ENCODE data around the gene CSF3R.

The CSF3R gene

GRCh38 chr1:36467027-36467410 is 15.7 kb downstream of the CSF3R start:
- WGBS (ENCODE audit: insufficient coverage): 96% methylated on average over 3 of the region's 4 CpGs
- Histone ChIP-seq H3K4me1 (ENCODE audit: control extremely low read depth in 1 of 4, control insufficient read depth in 4 of 4, insufficient read depth in 4 of 4, low read length in 3 of 4) (peaks cover 9 to 29% (median 16%) of the 10 kb centered on the region in 4 experiments), H3K27ac (ENCODE audit: insufficient read depth in 1 of 2, low read depth in 1 of 2, low read length in 2 of 2, poor library complexity in 1 of 2, severe bottlenecking in 2 of 2) (no peak overlapping the region), H3K27me3 (replicated peaks in 2 of 5; ENCODE audit: control insufficient read depth in 4 of 5, insufficient read depth in 5 of 5, low read length in 4 of 5) (no peaks in the 10 kb centered on the region), H3K36me3 (ENCODE audit: control insufficient read depth in 4 of 4, insufficient read depth in 4 of 4, low read length in 3 of 4) (peaks cover 0 to 45% (median 35%) of the 10 kb centered on the region in 4 experiments), H3K9me3 (ENCODE audit: control extremely low read depth in 1 of 5, control insufficient read depth in 4 of 5, insufficient read depth in 2 of 5, low read depth in 1 of 5, low read length in 4 of 5) (no peaks in the 10 kb centered on the region), H3K4me3 (ENCODE audit: control insufficient read depth in 1 of 7, extremely low read depth in 1 of 7, insufficient read depth in 4 of 7, low read depth in 2 of 7, low read length in 6 of 7) (no peak overlapping the region)
- POLR2A ChIA-PET: interaction anchor here (0.6 kb wide), 1 partner anchor 674 kb away, joined by 4 read pairs; no protein-coding TSS in a partner anchor
- CTCF ChIA-PET: interaction anchor here (1.2 kb wide), 1 partner anchor 20 kb away, joined by 6 read pairs; no protein-coding TSS in a partner anchor
- no peak for DNase-seq

GRCh38 chr1:36466370-36467026 is 16.2 kb downstream of the CSF3R start:
- no peaks in the 10 kb centered on the region for H3K9me3 ChIP-seq (ENCODE audit: control extremely low read depth in 1 of 5, control insufficient read depth in 4 of 5, insufficient read depth in 2 of 5, low read depth in 1 of 5, low read length in 4 of 5)
- ChIA-PET CTCF (interaction anchor here (1.2 kb wide), 1 partner anchor 19 kb away, joined by 6 read pairs; no protein-coding TSS in a partner anchor), POLR2A (no interaction called here)
- DNase-seq: no peak
- peaks cover 9 to 29% (median 16%) of the 10 kb centered on the region in 4 experiments for H3K4me1 ChIP-seq (ENCODE audit: control extremely low read depth in 1 of 4, control insufficient read depth in 4 of 4, insufficient read depth in 4 of 4, low read length in 3 of 4)
- no peak overlapping the region for H3K27ac ChIP-seq (ENCODE audit: insufficient read depth in 1 of 2, low read depth in 1 of 2, low read length in 2 of 2, poor library complexity in 1 of 2, severe bottlenecking in 2 of 2)
- peaks cover 0 to 49% (median 33%) of the 10 kb centered on the region in 4 experiments for H3K36me3 ChIP-seq (ENCODE audit: control insufficient read depth in 4 of 4, insufficient read depth in 4 of 4, low read length in 3 of 4)
- no peaks in the 10 kb centered on the region for H3K27me3 ChIP-seq (replicated peaks in 2 of 5; ENCODE audit: control insufficient read depth in 4 of 5, insufficient read depth in 5 of 5, low read length in 4 of 5)
- no peak overlapping the region for H3K4me3 ChIP-seq (ENCODE audit: control insufficient read depth in 1 of 7, extremely low read depth in 1 of 7, insufficient read depth in 4 of 7, low read depth in 2 of 7, low read length in 6 of 7)
- WGBS (ENCODE audit: insufficient coverage): 98% methylated on average over 12 of the region's 12 CpGs

GRCh38 chr1:36465731-36466369 is 16.9 kb downstream of the CSF3R start:
- Histone ChIP-seq H3K9me3 (ENCODE audit: control extremely low read depth in 1 of 5, control insufficient read depth in 4 of 5, insufficient read depth in 2 of 5, low read depth in 1 of 5, low read length in 4 of 5) (no peaks in the 10 kb centered on the region), H3K4me1 (ENCODE audit: control extremely low read depth in 1 of 4, control insufficient read depth in 4 of 4, insufficient read depth in 4 of 4, low read length in 3 of 4) (peaks cover 9 to 29% (median 16%) of the 10 kb centered on the region in 4 experiments), H3K4me3 (ENCODE audit: control insufficient read depth in 1 of 7, extremely low read depth in 1 of 7, insufficient read depth in 4 of 7, low read depth in 2 of 7, low read length in 6 of 7) (no peak overlapping the region), H3K36me3 (ENCODE audit: control insufficient read depth in 4 of 4, insufficient read depth in 4 of 4, low read length in 3 of 4) (peaks cover 1 to 52% (median 35%) of the 10 kb centered on the region in 4 experiments), H3K27me3 (replicated peaks in 2 of 5; ENCODE audit: control insufficient read depth in 4 of 5, insufficient read depth in 5 of 5, low read length in 4 of 5) (no peaks in the 10 kb centered on the region), H3K27ac (ENCODE audit: insufficient read depth in 1 of 2, low read depth in 1 of 2, low read length in 2 of 2, poor library complexity in 1 of 2, severe bottlenecking in 2 of 2) (no peak overlapping the region)
- CTCF ChIA-PET: no interaction called here
- 100% methylated on average over 2 of the region's 4 CpGs for WGBS (ENCODE audit: insufficient coverage)
- POLR2A ChIA-PET: no interaction called here
- no peak for DNase-seq

GRCh38 chr1:36464605-36465393 is 17.9 kb downstream of the CSF3R start:
- DNase-seq: no peak
- 38% methylated on average over 7 of the region's 13 CpGs for WGBS (ENCODE audit: insufficient coverage)
- Histone ChIP-seq H3K4me3 (ENCODE audit: control insufficient read depth in 1 of 7, extremely low read depth in 1 of 7, insufficient read depth in 4 of 7, low read depth in 2 of 7, low read length in 6 of 7) (peak overlapping the region; percentile 5 to 99 (median 94)), H3K4me1 (ENCODE audit: control extremely low read depth in 1 of 4, control insufficient read depth in 4 of 4, insufficient read depth in 4 of 4, low read length in 3 of 4) (peaks cover 9 to 30% (median 16%) of the 10 kb centered on the region in 4 experiments), H3K27me3 (replicated peaks in 2 of 5; ENCODE audit: control insufficient read depth in 4 of 5, insufficient read depth in 5 of 5, low read length in 4 of 5) (no peaks in the 10 kb centered on the region), H3K9me3 (ENCODE audit: control extremely low read depth in 1 of 5, control insufficient read depth in 4 of 5, insufficient read depth in 2 of 5, low read depth in 1 of 5, low read length in 4 of 5) (no peaks in the 10 kb centered on the region), H3K27ac (ENCODE audit: insufficient read depth in 1 of 2, low read depth in 1 of 2, low read length in 2 of 2, poor library complexity in 1 of 2, severe bottlenecking in 2 of 2) (peak overlapping the region; percentile 84 to 93), H3K36me3 (ENCODE audit: control insufficient read depth in 4 of 4, insufficient read depth in 4 of 4, low read length in 3 of 4) (peaks cover 3 to 59% (median 36%) of the 10 kb centered on the region in 4 experiments)
- ChIA-PET CTCF (interaction anchor here (0.6 to 1.5 kb wide), 4 partner anchors 18 to 893 kb away, joined by 3 to 4 read pairs (median 4); partner anchors contain the start of gene CSF3R), POLR2A (interaction anchor here (0.8 to 1.0 kb wide), 2 partner anchors 28 to 747 kb away, joined by 3 read pairs; no protein-coding TSS in a partner anchor)

GRCh38 chr1:36463803-36464604 is 18.7 kb downstream of the CSF3R start, which contains the start of gene MRPS15:
MRPS15 (minus strand) TSS chr1:36464384; CDS start chr1:36464275, 109 bp downstream.
- ChIA-PET CTCF (interaction anchor here (0.6 to 1.5 kb wide), 4 partner anchors 18 to 892 kb away, joined by 3 to 4 read pairs (median 4); partner anchors contain the start of gene CSF3R), POLR2A (interaction anchor here (0.6 to 1.0 kb wide), 3 partner anchors 29 to 746 kb away, joined by 3 read pairs; no protein-coding TSS in a partner anchor)
- DNase-seq: peak; percentile 94 to 98 (median 97)
- H3K4me1 ChIP-seq (ENCODE audit: control extremely low read depth in 1 of 4, control insufficient read depth in 4 of 4, insufficient read depth in 4 of 4, low read length in 3 of 4): peaks cover 11 to 38% (median 23%) of the 10 kb centered on the region in 4 experiments
- no peaks in the 10 kb centered on the region for H3K9me3 ChIP-seq (ENCODE audit: control extremely low read depth in 1 of 5, control insufficient read depth in 4 of 5, insufficient read depth in 2 of 5, low read depth in 1 of 5, low read length in 4 of 5)
- peak within 1 kb of the TSS; percentile 84 to 93 for H3K27ac ChIP-seq (ENCODE audit: insufficient read depth in 1 of 2, low read depth in 1 of 2, low read length in 2 of 2, poor library complexity in 1 of 2, severe bottlenecking in 2 of 2)
- under 1% methylated on average over 62 of the region's 65 CpGs for WGBS (ENCODE audit: insufficient coverage)
- H3K4me3 ChIP-seq (ENCODE audit: control insufficient read depth in 1 of 7, extremely low read depth in 1 of 7, insufficient read depth in 4 of 7, low read depth in 2 of 7, low read length in 6 of 7): peak within 1 kb of the TSS; percentile 89 to 99 (median 94)
- no peaks in the 10 kb centered on the region for H3K27me3 ChIP-seq (replicated peaks in 2 of 5; ENCODE audit: control insufficient read depth in 4 of 5, insufficient read depth in 5 of 5, low read length in 4 of 5)
- peaks cover 3 to 59% (median 29%) of the 10 kb centered on the region in 4 experiments for H3K36me3 ChIP-seq (ENCODE audit: control insufficient read depth in 4 of 4, insufficient read depth in 4 of 4, low read length in 3 of 4)

- Histone ChIP-seq H3K4me1 (ENCODE audit: control extremely low read depth in 1 of 4, control insufficient read depth in 4 of 4, insufficient read depth in 4 of 4, low read length in 3 of 4) (peaks cover 17 to 43% (median 29%) of the 10 kb centered on the region in 4 experiments), H3K27me3 (replicated peaks in 2 of 5; ENCODE audit: control insufficient read depth in 4 of 5, insufficient read depth in 5 of 5, low read length in 4 of 5) (no peaks in the 10 kb centered on the region), H3K27ac (ENCODE audit: insufficient read depth in 1 of 2, low read depth in 1 of 2, low read length in 2 of 2, poor library complexity in 1 of 2, severe bottlenecking in 2 of 2) (peak overlapping the region; percentile 84 to 93), H3K4me3 (ENCODE audit: control insufficient read depth in 1 of 7, extremely low read depth in 1 of 7, insufficient read depth in 4 of 7, low read depth in 2 of 7, low read length in 6 of 7) (peak overlapping the region; percentile 89 to 99 (median 94)), H3K9me3 (ENCODE audit: control extremely low read depth in 1 of 5, control insufficient read depth in 4 of 5, insufficient read depth in 2 of 5, low read depth in 1 of 5, low read length in 4 of 5) (no peaks in the 10 kb centered on the region), H3K36me3 (ENCODE audit: control insufficient read depth in 4 of 4, insufficient read depth in 4 of 4, low read length in 3 of 4) (peaks cover 3 to 55% (median 23%) of the 10 kb centered on the region in 4 experiments)
- 37% methylated on average over 6 of the region's 6 CpGs for WGBS (ENCODE audit: insufficient coverage)
- CTCF ChIA-PET: interaction anchor here (1.4 kb wide), 1 partner anchor 121 kb away, joined by 3 read pairs; no protein-coding TSS in a partner anchor
- no peak for DNase-seq
- POLR2A ChIA-PET: no interaction called here
These were observed 19.3 kb downstream of the CSF3R start for GRCh38 chr1:36463463-36463802.
